Smooth muscle cell (in vitro differentiated cells): ENCODE data around the gene CLMP. TPM values are rescaled to one million over a fixed set of nuclear protein-coding genes. Genes with fewer than 3 reads are reported as not detected.

ENCODE experiments used
- DNase-seq: peaks from one replicate; lab custom pipeline; 2025; ENCODE audit not compliant: unreplicated experiment; lab: John Stamatoyannopoulos, UW
- H2AFZ ChIP-seq: fragments of 200-600 bp; sonication (generic); 2 replicates; pipeline ENCODE4 v1.6.0; 2016; ENCODE audit warnings: antibody characterized with exemption, low read depth, mild to moderate bottlenecking
- H3F3A ChIP-seq: fragments of 200-600 bp; sonication (generic); 2 replicates; pipeline ENCODE4 v1.6.0; 2017; ENCODE audit warnings: antibody characterized with exemption, low read depth
- H3K27ac ChIP-seq: fragments of 200-600 bp; sonication (generic); 2 replicates; pipeline ENCODE4 v1.5.1; 2016; ENCODE audit warnings: low read depth, mild to moderate bottlenecking
- H3K27me3 ChIP-seq: fragments of 200-600 bp; sonication (generic); 2 replicates; pipeline ENCODE4 v1.6.1; 2016; ENCODE audit warnings: low read depth, mild to moderate bottlenecking
- H3K36me3 ChIP-seq: fragments of 200-600 bp; sonication (generic); 2 replicates; pipeline ENCODE4 v1.5.1; 2016; ENCODE audit warnings: low read depth
- H3K4me1 ChIP-seq: fragments of 200-600 bp; sonication (generic); 2 replicates; pipeline ENCODE4 v1.5.1; 2016; ENCODE audit warnings: low read depth
- H3K4me2 ChIP-seq: fragments of 200-600 bp; sonication (generic); 2 replicates; pipeline ENCODE4 v1.6.0; 2016; ENCODE audit warnings: mild to moderate bottlenecking
- H3K4me3 ChIP-seq: fragments of 200-600 bp; sonication (generic); 2 replicates; pipeline ENCODE4 v1.5.1; 2016; ENCODE audit warnings: mild to moderate bottlenecking
- H3K79me2 ChIP-seq: fragments of 200-600 bp; sonication (generic); 2 replicates; pipeline ENCODE4 v1.6.0; 2016; ENCODE audit warnings: low read depth, mild to moderate bottlenecking
- H3K9ac ChIP-seq: fragments of 200-600 bp; sonication (generic); 2 replicates; pipeline ENCODE4 v1.6.0; 2016; ENCODE audit warnings: low read depth
- H3K9me3 ChIP-seq: fragments of 200-600 bp; sonication (generic); replicated peaks from 2 replicates; pipeline ENCODE4 v1.5.1; 2016; ENCODE audit warnings: low read depth
- H4K20me1 ChIP-seq: fragments of 200-600 bp; sonication (generic); 2 replicates; pipeline ENCODE4 v1.6.0; 2016; ENCODE audit warnings: low read depth
- CTCF ChIP-seq: fragments of 200-600 bp; sonication (generic); IDR thresholded peaks from 2 replicates; pipeline ENCODE4 v1.5.1; 2017; ENCODE audit warnings: borderline replicate concordance, mild to moderate bottlenecking, antibody characterized with exemption; ENCODE audit not compliant: insufficient read depth, poor library complexity, severe bottlenecking
- WGBS: methylation state at CpG from one replicate; pipeline ENCODE4 v1.1.7; 2016; ENCODE audit warnings: low lambda C conversion rate; 5-methylcytosine and 5-hydroxymethylcytosine counted together
- polyA plus RNA-seq: library from polyadenylated mRNA; unstranded; fragments of >200 nt; fragmentation: Nextera tagmentation; extraction: Ambion mirVana; gene quantifications from 2 replicates; pipeline ENCODE4 v1.2.1, GENCODE V29; 2016
- total RNA-seq: library from RNA; depleted of rRNA; stranded (reverse); fragments of >200 nt; gene quantifications from 2 replicates; pipeline ENCODE4 v1.2.3, GENCODE V29; 2014

Gene CLMP
- total and polyA plus RNA-seq, 2 experiments from 2014 or later, result 74.0 to 176 TPM

- Histone ChIP-seq H4K20me1 (peaks cover 84% of the 10 kb centered on the region), H3K79me2 (peaks cover 27% of the 10 kb centered on the region)
- DNase-seq, result no peak
These were observed 44.2 kb downstream of the CLMP start for GRCh38 chr11:123150882-123151281.

DNA sequence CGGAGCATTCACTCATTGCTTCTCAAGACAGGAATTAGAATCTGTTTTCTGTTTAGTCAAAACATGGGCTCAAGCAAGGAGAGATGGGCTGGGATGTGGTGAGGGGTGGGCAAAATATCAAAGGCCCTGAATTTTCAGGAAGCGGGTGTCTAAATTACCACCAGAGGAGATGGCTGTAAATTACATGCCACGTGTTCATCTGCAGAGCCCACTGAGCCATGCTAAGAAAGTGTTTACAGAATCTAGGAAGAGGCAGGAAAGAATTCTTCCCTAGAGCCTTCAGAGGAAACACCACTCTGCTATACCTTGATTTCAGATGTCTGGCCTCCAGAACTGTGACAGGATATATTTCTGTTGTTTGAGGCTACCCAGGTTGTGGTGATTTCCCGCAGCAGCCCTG is 46.1 kb downstream of the CLMP start:
- H3K36me3 ChIP-seq, result no peaks in the 10 kb centered on the region
- DNase-seq, result no peak
- no peaks in the 10 kb centered on the region for H3K9me3 ChIP-seq
- peaks cover 28% of the 10 kb centered on the region for H3K79me2 ChIP-seq
- WGBS, result 96% methylated on average over 4 of the region's 4 CpGs
- no peaks in the 10 kb centered on the region for H3F3A ChIP-seq
- H4K20me1 ChIP-seq, result peaks cover 77% of the 10 kb centered on the region
- H3K27ac ChIP-seq, result no peak overlapping the region
- H3K27me3 ChIP-seq, result no peaks in the 10 kb centered on the region
- no peak overlapping the region for H3K4me2 ChIP-seq
- H2AFZ ChIP-seq, result no peak overlapping the region
- no peak for TF ChIP-seq CTCF
- H3K9ac ChIP-seq, result no peak overlapping the region
- no peak overlapping the region for H3K4me3 ChIP-seq
- H3K4me1 ChIP-seq, result peaks cover 9% of the 10 kb centered on the region

More at GRCh38 chr11:123150882-123151281, 44.2 kb downstream of the CLMP start:
- no peak overlapping the region for H2AFZ ChIP-seq
- H3K4me1 ChIP-seq, result no peaks in the 10 kb centered on the region
- TF ChIP-seq CTCF, result no peak
- H3F3A ChIP-seq, result no peaks in the 10 kb centered on the region
- 95% methylated on average over 6 of the region's 6 CpGs for WGBS
- no peaks in the 10 kb centered on the region for H3K27me3 ChIP-seq
- H3K9me3 ChIP-seq, result no peaks in the 10 kb centered on the region
- H3K27ac ChIP-seq, result no peak overlapping the region
- no peak overlapping the region for H3K9ac ChIP-seq
- no peak overlapping the region for H3K4me2 ChIP-seq
- H3K4me3 ChIP-seq, result no peak overlapping the region
- peaks cover 2% of the 10 kb centered on the region for H3K36me3 ChIP-seq

- H3K27ac ChIP-seq, result peak overlapping the region; percentile 88
- H3K4me2 ChIP-seq, result peak overlapping the region; percentile 75
- no peak overlapping the region for H3K4me3 ChIP-seq
- H3K79me2 ChIP-seq, result peaks cover 28% of the 10 kb centered on the region
- no peaks in the 10 kb centered on the region for H3K9me3 ChIP-seq
- no peaks in the 10 kb centered on the region for H3K27me3 ChIP-seq
- peaks cover 9% of the 10 kb centered on the region for H3K4me1 ChIP-seq
- peaks cover 52% of the 10 kb centered on the region for H4K20me1 ChIP-seq
- no peak overlapping the region for H2AFZ ChIP-seq
- DNase-seq, result no peak
- no peak for TF ChIP-seq CTCF
- no peaks in the 10 kb centered on the region for H3K36me3 ChIP-seq
- 37% methylated on average over 9 of the region's 9 CpGs for WGBS
- no peaks in the 10 kb centered on the region for H3F3A ChIP-seq
- H3K9ac ChIP-seq, result peak overlapping the region; percentile 61
These were observed 49.4 kb downstream of the CLMP start for GRCh38 chr11:123145661-123146060.

DNA sequence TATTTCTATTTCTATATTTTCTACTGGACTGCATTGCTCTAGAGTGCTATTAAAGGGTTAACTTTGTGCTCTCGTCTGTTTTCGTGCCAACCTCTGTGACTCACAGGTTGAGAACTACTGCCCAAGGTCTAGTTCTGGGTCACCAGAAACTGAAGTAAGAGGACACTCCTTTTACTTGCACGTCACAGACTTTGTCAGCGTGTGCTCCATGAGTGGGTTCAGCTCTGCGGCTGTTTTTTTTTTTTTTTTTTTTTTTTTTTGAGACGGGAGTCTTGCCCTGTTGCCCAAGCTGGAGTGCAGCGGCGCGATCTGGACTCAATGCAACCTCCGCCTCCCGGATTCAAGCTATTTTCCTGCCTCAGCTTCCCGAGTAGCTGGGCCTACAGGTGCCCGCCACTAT is 49.8 kb downstream of the CLMP start:
- no peak for DNase-seq
- Histone ChIP-seq H4K20me1 (peaks cover 50% of the 10 kb centered on the region), H2AFZ (no peak overlapping the region), H3K9ac (peak overlapping the region; percentile 61), H3K4me1 (peaks cover 9% of the 10 kb centered on the region), H3F3A (no peaks in the 10 kb centered on the region), H3K36me3 (no peaks in the 10 kb centered on the region), H3K79me2 (peaks cover 28% of the 10 kb centered on the region), H3K4me2 (peak overlapping the region; percentile 75), H3K27ac (peak overlapping the region; percentile 88), H3K9me3 (no peaks in the 10 kb centered on the region), H3K27me3 (no peaks in the 10 kb centered on the region), H3K4me3 (no peak overlapping the region)
- TF ChIP-seq CTCF, result no peak
- 31% methylated on average over 13 of the region's 13 CpGs for WGBS
